Left ventricle myocardium inferior (tissue), 1 donor: ENCODE data around the gene ECE1. TPM values are rescaled to one million over a fixed set of nuclear protein-coding genes. Genes with fewer than 3 reads are reported as not detected.

Experiments used
- DNase-seq: peaks from one replicate; pipeline ENCODE4 v3.0.0-alpha.2; 2020
- H3K27ac ChIP-seq: fragments of 200-600 bp; replicated peaks from 2 replicates; pipeline ENCODE4 v1.8.0; 2021
- H3K27me3 ChIP-seq: fragments of 200-600 bp; 2 replicates; pipeline ENCODE4 v1.8.0; 2021; ENCODE audit warnings: low read depth
- H3K36me3 ChIP-seq: fragments of 200-600 bp; 2 replicates; pipeline ENCODE4 v1.8.0; 2021
- H3K4me1 ChIP-seq: fragments of 200-600 bp; 2 replicates; pipeline ENCODE4 v1.8.0; 2021
- H3K4me3 ChIP-seq: fragments of 200-600 bp; 2 replicates; pipeline ENCODE4 v1.8.0; 2021; ENCODE audit warnings: mild to moderate bottlenecking, moderate library complexity
- H3K9me3 ChIP-seq: fragments of 200-600 bp; replicated peaks from 2 replicates; pipeline ENCODE4 v1.8.0; 2021
- intact Hi-C: fragments of 100-400 bp; cut with micrococcal nuclease; formaldehyde crosslinking; loops from one replicate; pipeline ENCODE4 v1.11.0; 2022
- total RNA-seq: library from RNA; stranded (reverse); fragmentation: NEBNext Ultra II Directional; extraction: Animal tissue kit (Norgen Biotek cat#: 25700); gene quantifications from one replicate; pipeline ENCODE4 v1.2.1, GENCODE V29; 2021
- TF ChIP-seq, protein P1 (sequence below): fragments of 200-600 bp; IDR thresholded peaks from 2 replicates; pipeline ENCODE4 v1.8.0; 2021; ENCODE audit warnings: antibody characterized with exemption, mild to moderate bottlenecking, borderline replicate concordance
- donor health status: DM: no; HTN: yes; CAD: no; lungs with severe emphysema.

The ECE1 gene
- total RNA-seq, 1 donor from 2014 or later = 54.7 TPM

GRCh38 chr1:21298981-21299391, 8.7 kb upstream of the ECE1 start:
- TF ChIP-seq, protein P1, sequence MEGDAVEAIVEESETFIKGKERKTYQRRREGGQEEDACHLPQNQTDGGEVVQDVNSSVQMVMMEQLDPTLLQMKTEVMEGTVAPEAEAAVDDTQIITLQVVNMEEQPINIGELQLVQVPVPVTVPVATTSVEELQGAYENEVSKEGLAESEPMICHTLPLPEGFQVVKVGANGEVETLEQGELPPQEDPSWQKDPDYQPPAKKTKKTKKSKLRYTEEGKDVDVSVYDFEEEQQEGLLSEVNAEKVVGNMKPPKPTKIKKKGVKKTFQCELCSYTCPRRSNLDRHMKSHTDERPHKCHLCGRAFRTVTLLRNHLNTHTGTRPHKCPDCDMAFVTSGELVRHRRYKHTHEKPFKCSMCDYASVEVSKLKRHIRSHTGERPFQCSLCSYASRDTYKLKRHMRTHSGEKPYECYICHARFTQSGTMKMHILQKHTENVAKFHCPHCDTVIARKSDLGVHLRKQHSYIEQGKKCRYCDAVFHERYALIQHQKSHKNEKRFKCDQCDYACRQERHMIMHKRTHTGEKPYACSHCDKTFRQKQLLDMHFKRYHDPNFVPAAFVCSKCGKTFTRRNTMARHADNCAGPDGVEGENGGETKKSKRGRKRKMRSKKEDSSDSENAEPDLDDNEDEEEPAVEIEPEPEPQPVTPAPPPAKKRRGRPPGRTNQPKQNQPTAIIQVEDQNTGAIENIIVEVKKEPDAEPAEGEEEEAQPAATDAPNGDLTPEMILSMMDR = no peak
- Histone ChIP-seq H3K4me1 (peaks cover 70% of the 10 kb centered on the region), H3K4me3 (no peak overlapping the region), H3K27ac (peak overlapping the region; percentile 54), H3K27me3 (no peaks in the 10 kb centered on the region), H3K9me3 (no peaks in the 10 kb centered on the region), H3K36me3 (no peaks in the 10 kb centered on the region)
- intact Hi-C loops = no loop called here
- DNase-seq = no peak

DNA sequence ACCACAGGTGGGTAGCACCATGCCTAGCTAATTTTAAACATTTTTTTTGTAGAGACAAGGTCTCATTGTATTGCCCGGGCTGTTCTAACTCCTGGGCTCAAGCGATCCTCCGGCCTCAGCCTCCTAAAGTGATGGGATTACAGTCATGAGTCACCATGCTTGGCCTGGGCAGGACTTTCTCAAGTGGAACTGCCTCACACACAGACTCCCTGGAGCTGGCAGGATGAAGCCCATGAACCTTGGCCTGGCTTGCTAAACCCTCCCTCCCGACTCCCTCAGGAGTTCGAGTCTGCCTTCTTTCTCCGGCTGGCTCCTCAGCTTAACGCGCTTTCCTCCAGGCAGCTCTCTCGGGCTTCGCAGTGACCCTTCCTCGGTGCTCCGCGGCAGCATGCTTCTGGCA, 7.7 kb upstream of the ECE1 start:
- Histone ChIP-seq H3K4me1 (peaks cover 70% of the 10 kb centered on the region), H3K4me3 (no peak overlapping the region)
- intact Hi-C loops = no loop called here

GRCh38 chr1:21296509-21297354, 6.5 kb upstream of the ECE1 start:
- TF ChIP-seq, protein P1 = no peak
- intact Hi-C loops = no loop called here
- Histone ChIP-seq H3K4me1 (peaks cover 67% of the 10 kb centered on the region), H3K36me3 (no peaks in the 10 kb centered on the region), H3K9me3 (no peaks in the 10 kb centered on the region), H3K4me3 (no peak overlapping the region), H3K27ac (no peak overlapping the region), H3K27me3 (no peaks in the 10 kb centered on the region)
- no peak for DNase-seq

More for the DNA sequence above, 7.7 kb upstream of the ECE1 start:
- TF ChIP-seq, protein P1 = no peak
- Histone ChIP-seq H3K27ac (peak overlapping the region; percentile 54), H3K9me3 (no peaks in the 10 kb centered on the region), H3K27me3 (no peaks in the 10 kb centered on the region), H3K36me3 (no peaks in the 10 kb centered on the region)
- DNase-seq = no peak

- no peaks in the 10 kb centered on the region for H3K27me3 ChIP-seq
- DNase-seq = no peak
- TF ChIP-seq, protein P1 = no peak
- H3K4me1 ChIP-seq = peaks cover 73% of the 10 kb centered on the region
- intact Hi-C loops = no loop called here
- no peaks in the 10 kb centered on the region for H3K9me3 ChIP-seq
- no peak overlapping the region for H3K27ac ChIP-seq
- H3K36me3 ChIP-seq = no peaks in the 10 kb centered on the region
- H3K4me3 ChIP-seq = no peak overlapping the region
Observed at GRCh38 chr1:21295545-21295944, 5.3 kb upstream of the ECE1 start.

GRCh38 chr1:21295002-21295401, 4.7 kb upstream of the ECE1 start:
- H3K9me3 ChIP-seq = no peaks in the 10 kb centered on the region
- no peaks in the 10 kb centered on the region for H3K36me3 ChIP-seq
- intact Hi-C loops = no loop called here
- no peak overlapping the region for H3K4me3 ChIP-seq
- peaks cover 71% of the 10 kb centered on the region for H3K4me1 ChIP-seq
- no peak for DNase-seq
- peak overlapping the region; percentile 90 for H3K27ac ChIP-seq
- TF ChIP-seq, protein P1 = no peak
- H3K27me3 ChIP-seq = no peaks in the 10 kb centered on the region
